NCI-H2081 treated with DMSO at 0.1 percent for 48 hours (cell line): ENCODE results near the gene REXO1.

Source experiments
- DNase-seq: peaks from one replicate; lab custom pipeline; 2025; lab: John Stamatoyannopoulos, UW

The REXO1 gene

DNA sequence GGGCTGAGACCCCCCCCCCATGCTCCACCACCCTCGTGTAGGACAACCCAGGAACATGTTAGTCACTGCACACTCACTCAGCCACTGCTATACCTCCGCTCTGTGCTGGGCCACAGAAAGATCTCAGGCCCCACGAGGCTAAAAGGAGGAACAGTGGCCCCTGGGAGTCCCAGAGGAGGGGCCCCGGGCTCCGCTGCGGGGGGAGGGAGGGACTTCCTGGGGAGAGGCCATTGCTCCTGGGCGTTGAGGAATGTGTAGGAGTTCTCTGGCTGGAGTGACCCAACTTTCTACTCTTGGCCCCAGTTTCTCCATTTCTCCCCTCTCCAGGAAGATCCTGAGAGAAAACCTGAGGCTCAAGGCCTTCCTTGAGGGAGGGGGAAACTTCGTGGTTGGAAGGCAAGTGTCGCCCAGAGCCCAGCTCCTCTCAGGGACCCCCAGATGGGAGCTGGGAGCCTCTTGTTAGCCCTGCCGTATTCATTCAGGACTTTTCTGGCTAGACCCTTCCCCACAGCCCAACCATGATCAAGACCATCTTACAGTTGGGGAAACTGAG, 81.4 kb downstream of the REXO1 start:
- no peak for DNase-seq

DNA sequence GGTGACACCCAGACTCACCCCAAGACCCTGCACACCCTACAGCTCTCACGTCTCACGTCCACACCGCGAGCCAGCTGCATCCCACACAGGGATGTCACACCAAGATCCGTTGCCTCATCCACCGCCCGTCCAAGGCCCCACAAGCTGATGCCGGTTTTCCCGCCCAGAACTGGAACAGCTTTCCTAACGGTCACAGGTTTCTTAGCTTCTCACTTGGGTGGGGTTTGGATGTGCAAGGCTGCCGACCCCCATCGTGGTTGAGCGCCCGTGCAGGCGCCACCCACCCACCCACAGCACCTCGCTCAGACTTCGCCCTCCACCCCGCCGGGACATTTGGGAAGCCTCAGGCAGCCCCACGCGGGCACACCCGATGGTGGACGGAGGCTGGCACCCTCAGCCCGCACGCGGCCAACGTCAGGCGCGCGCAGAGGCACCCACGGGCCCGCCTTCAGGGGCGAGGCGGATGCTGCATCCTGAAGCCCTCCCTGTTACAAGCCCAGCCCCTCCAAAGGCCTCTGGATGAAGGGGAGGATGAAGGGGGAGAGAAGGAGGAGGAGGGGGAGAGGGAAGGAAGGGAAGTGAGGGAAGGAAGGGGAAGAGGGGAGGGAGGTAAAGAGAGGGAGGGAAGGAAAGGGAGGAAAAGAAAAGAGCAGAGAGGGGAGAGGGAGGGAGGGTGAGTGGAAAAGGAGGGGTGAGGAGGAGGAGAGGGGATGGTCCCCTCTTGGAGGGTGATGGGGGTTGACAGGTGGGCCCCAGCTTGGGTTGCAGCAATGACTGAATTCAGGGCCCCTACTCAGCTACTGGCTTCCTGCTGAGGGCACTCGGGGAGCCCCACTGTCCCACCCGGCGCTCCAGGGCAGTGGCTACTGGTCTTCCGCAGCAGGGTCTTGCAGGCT, 82.1 kb downstream of the REXO1 start:
- DNase-seq, result no peak
